DMS 273 (cell line): ENCODE data around the gene SLC12A8.

Experiments
- DNase-seq: peaks from one replicate; lab custom pipeline; 2025; ENCODE audit not compliant: unreplicated experiment; lab: John Stamatoyannopoulos, UW

SLC12A8 gene

DNA sequence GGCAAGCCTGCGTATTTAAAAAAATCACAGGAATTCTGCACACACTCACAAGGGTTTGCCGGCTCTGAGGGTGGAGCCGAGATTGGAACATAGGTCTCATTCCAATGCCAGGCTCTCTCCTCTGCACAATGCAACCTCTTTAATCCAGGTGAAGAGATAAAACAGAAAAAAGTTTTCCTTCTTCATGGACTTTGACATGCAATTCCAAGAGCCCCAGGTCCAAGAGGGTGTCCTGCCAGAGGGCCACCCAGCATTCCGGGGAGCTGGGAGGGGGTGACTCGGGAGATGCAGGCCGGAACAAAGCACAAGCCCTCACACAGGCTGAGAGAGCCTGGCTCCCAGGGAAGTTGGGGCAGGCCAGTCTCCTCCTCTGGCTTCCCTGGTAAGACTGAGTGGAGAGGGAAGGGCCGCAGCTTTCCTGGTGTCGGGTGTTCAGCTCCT is 6.7 kb upstream of the SLC12A8 start:
- DNase-seq = no peak

DNA sequence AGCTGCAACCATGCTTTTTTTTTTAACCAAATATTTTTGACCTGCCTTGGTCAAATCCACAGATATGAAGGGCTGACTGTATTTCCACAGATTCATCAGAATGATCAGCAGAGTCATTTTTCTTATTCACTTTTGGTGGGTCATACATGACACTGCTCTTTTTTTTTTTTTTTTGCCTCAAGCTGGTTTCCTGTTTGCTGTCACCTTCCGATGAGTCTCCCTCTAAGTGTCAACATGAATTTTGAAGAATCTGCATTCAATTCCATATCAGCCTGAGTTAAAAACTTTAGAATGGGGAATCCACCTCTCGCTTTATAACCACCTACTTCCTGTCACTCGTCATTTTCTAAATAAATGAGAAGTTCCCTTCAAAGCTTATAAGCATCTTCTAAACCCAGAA is 2.2 kb upstream of the SLC12A8 start:
- no peak for DNase-seq

DNA sequence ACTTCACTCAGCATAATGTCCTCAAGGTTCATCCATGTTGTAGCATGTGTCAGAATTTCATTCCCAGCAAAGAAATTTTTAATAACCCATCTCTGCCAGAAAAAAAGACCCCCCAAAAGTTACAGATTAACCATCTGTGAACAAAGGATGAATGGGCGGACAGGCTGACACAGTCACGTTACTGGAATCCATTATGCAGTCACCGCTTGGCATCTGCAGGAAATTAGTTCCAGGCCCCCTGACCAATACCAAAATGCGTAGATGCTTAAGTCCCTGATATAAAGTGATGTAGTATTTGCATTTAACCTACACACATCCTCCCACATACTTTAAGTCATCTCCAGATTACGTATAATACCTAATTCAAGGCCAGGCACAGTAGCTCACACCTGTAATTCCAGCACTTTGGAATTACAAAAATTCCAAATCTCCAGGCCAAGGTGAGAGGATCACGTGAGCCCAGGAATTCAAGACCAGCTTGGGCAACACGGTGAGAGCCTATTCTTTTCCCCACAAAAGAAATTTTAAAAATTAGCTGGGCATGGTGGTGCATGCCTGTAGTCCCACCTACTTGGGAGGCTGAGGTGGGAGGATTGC is 1.5 kb upstream of the SLC12A8 start:
- no peak for DNase-seq

DNA sequence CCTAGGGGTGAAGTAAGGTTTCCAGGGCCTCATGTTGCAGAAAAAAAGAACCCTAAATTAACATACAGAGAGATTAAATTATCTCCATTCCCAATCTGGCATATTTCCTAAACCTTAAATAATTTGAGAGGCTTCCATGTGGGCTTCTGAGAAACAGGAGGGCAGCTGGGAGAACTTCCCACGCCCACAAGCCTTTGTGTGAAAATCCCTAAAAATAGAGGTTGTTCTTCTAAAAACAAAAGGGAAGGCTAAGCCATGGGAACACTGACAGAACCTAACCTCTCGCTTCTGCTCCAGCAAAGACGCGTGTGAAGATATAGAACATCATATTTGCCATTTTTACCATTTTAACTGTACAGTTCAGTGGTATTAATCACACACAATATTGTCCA is 812 bp upstream of the SLC12A8 start:
- no peak for DNase-seq

DNA sequence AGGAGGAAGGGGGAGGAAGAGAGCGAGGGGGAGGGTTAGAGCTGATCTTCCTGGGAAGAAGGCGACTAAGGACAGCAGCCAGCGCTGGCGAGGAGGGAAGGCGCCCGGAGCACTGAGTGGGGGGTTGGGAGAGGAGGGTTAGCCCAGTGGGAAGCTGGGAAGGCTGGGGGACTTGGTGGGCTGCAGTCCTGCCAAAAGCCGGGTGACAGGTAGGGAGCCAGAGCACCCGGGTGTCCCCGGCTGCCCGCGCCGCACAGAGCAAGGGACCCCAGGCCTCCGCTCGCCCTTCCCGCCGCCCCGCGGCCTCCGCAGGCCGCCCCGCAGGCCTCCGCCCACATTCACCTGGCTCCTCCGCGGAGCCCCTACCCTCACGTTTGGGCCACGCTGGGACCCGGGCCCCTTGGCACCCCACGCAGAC is 448 bp downstream of the SLC12A8 start:
- peak; percentile 74 for DNase-seq

DNA sequence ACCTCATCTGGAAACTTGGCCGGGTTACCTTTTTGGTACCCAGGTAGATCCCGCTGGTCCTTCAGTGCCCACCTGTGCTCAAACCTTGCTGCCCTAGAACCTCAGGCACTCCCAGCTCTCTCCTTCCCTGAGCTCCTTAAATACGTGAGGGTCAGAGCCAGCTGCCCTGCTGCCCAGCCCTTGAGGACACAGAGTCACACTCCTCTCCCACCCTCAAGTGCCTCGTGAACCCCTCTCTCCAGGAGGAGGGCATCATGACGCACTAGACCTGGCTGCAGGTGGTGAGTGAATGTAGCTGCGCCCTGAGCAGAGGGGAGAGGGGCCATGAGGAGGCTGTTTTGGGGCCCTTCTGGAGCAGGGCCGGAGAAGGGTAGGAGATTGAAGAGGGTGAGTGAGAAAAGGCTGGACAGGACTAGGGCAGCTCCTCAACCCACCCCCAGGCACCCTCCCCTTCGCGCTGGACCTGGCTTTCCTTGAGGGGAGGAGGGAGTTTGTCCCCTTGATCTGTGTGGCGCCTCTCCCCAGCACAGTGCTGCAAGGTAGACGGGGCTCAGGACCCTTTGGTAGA is 941 bp downstream of the SLC12A8 start:
- no peak for DNase-seq

DNA sequence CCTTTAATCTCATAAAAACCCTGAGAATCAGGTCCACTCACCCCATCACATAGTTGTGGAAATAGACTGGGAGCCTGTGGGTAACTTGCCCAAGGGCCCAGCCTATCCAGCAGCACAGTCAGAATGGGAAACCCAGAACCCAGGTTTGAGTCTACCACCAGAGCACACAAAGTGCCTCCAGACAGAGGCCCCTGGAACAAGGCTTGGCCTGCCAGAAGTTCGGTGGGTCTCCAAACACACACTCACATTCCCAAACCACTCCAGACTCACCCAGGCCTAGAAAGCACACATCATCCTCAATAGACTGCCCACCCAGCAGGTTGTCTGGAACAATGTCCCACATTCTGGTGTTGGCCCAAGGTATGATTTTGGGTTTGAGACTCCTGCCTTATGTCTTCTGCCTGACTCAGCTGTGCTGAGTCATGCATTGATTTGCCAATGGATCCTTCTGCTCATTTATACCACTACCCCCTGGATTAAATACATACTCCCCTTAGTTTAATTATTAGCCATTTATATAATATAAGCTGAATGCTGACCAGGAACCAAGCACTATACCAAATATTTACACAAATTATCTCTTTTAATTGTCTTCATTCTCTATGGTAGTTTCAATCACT is 4.5 kb downstream of the SLC12A8 start:
- DNase-seq = peak; percentile 55

DNA sequence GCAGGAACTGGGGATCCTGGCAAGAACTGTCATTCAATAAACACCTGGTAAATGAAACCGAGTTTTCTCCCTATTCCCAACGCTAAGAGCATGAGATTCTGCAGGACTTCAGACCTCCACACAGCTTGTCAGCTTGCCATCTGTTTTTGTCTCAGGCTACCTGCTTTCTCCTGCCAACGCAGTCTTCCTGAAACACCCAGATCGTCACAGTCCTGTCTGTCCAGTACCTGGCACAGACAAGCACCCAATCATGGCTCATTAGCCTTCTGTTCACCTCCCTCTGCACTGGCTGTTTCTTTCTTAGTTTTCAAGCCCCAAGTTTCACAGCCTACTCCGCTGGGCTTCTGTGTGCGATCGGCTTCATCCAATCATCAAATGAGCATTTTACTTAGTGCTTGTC is 5.0 kb downstream of the SLC12A8 start:
- DNase-seq = peak; percentile 71

DNA sequence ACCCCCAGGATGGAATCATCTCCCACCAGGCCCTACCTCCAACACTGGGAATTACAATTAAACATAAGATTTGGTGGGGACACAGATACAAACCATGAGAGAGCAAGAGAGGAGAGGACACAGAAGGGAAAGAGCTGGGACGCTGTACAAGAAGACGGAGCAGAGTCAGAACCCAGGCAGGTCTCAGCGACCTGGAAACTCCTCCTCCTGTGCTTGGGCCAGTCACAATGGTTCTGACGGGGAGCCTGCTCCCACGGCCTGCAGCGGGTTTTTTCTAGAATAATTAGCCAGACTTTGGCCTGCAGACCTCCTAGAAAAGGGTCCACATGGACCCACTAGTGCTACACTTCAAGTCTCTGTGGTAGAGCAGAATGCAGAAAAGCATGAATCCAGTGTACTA is 5.6 kb downstream of the SLC12A8 start:
- no peak for DNase-seq

DNA sequence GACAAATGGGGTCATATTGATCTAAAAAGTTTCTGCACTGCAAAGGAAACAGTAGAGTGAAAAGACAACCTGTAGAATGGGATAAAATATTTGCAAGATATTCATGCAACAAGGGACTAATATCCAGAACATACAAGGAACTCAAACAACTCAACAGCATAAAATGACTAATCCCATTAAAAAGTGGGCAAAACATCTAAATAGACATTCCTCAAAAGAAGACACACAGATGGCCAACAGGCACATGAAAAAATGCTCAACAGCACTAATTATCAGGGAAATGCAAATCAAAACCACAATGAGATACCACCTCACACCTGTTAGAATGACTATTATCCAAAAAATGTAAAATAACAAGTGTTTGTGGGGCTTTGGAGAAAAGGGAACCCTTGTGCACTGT is 8.8 kb downstream of the SLC12A8 start:
- DNase-seq = no peak

DNA sequence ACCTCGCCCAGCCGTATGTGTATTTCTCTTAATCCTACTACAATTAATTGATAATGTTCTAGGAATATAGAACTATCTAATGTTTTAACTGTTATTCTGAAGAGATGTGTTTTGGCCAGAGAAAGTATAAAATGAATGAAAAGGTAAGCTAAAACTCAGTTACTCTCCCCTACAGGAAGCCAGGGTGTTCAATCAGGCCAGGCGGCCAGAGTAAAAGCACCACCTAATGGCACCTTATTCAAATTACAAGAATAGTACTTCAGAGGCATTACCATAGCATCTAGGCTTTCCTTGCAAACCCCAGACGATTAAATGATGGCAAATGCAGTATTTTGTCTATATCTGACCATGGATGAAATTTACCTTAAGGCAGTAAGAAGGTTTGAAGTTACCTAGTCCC is 10.4 kb downstream of the SLC12A8 start:
- peak; percentile 49 for DNase-seq

DNA sequence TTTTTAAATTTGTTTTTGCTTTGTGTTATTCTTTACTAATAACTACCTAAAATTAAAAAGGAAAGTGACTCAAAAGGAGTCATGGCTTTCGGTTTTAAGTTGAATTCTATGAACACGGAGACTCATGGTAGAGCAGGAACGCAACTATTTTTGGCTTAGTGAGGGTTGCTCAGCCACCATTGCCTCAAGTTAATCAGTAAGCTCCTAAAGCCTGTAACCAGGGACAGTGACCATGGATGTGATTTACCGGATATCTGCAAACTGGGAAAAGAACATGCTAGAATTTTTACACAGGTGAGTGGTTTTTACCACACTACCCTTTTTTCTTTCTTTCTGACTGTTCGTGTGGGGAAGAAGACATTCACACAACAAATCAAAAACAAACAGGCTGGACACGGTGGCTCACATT is 11.8 kb downstream of the SLC12A8 start:
- no peak for DNase-seq

DNA sequence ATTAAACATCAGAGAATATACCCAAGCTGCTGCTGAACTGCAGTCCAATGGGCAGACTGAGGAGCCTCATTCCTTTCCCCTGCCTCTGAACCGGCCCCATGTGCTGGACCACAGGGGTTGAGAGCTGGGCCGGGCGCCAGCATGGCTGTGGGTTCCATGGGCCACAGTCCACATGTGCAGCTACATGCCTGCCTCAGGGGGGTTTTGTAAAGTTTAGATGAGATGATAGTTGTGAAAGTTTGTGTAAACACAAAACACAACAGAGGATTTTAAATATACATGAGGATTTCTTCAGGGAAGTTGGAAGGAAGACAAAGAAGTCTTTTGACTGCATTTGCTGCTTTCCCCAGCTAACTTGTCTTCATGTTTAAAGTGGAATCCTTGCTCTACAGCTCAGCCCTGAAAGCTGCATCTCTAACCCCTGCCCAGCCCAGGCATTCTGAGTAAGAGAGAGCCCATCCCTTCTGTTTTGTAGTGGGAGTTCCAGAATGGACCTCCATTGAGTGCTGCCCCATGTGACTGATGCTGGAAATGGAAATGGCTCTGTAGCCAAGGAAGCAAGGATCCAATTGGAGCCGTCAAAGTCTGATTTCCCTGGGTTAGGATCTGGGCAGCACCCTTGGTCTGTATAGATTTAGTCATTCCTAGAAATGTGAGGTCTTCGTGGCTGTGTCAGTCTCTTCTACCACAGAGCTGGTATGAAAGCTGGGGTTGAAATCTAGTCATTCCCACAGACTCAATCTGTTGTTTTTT is 17.5 kb downstream of the SLC12A8 start:
- peak; percentile 28 for DNase-seq

DNA sequence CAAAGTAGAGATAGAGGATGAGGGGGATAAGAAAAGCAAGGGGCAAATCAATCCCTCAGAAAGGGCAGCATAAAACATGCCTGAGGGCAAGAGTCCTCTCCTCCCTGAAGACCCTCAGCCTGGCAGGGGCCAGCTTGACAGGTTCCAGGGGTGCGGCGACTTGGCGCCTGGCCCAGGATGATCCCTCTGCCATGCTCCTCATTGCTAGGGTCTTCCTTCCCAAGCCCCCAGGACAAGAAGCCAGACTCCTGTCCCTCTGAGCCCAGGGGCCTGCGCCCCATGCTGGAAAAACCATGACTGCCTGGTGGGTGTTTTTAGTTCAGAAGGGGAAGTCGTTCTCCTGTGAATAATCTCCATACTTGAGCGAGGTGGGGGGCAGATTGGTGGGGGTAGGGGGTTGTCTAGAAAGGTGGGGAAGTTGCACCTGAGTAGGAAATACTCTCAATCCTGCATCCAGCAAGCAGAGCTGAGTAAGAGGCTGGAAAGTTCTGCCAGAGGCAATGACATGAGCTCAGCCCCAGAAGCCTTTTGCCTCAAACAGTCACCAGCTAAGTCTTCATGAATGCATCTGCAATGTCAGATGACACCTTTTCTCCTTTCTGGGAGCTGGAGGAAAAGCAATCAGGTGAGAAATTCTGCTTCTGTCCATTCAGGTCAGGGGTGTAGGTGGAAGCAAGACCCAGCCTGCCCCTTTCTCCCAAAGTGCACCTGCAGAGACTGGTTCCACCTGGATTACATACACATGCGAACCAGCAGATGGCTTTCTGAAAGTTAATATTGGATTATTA is 18.3 kb downstream of the SLC12A8 start:
- DNase-seq = no peak

DNA sequence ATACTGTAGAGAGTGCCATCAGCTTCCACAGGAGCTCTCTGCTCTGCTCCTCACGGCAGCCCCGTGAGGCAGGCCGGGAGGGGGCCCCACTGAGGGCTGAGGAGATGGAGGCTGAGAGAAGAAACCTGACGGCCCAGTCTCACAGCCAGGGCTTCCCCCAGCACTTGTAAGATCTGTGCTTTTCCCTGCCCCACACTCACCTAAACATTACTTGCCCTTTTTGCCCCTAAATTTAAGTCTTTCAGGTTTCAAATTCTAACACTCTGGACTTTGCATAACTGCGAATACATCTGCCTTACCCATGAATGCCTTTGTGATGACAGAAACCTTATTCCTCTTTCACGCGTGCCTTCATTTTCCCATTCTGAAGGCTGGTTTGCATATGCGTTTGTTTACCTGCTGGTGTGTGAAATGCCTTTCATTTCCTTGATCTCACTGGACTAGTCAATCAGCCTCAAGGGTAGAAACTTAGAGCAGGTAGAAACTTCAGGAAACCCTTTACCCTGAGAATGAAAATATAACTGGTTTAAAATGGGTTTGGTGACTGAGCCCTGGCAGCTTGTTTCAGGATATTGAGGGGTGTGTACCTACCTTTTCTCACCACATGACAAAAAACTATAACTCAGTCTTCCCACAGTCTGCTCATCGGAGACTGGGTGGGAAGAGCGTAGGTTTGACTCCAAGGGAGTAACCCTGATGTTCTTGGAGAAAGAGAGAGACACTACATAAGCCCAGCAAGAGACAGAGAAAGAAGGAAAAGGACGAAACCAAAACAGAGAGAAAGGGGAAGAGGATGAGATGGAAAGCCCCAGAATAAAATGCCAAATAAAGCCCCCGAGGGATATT is 20.1 kb downstream of the SLC12A8 start:
- DNase-seq = no peak

DNA sequence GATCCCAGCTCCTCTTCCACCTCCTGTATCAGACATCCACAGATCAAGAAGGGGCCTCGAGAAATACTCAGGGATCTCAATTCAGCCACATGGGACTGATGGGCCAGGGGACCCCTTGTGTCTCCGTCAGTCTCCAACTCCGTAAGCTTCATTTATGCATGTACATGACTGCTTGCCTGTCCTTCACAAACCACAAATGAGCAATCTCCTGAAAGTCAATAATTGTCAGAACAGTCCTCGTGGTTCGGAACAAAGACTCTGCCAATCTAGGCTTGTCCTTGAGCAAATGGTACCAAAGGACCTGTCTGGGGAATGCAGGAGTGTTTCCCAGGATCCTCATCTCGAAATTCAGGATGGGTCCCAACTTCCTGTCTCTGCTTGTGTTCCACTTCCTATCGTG is 20.8 kb downstream of the SLC12A8 start:
- DNase-seq = no peak

DNA sequence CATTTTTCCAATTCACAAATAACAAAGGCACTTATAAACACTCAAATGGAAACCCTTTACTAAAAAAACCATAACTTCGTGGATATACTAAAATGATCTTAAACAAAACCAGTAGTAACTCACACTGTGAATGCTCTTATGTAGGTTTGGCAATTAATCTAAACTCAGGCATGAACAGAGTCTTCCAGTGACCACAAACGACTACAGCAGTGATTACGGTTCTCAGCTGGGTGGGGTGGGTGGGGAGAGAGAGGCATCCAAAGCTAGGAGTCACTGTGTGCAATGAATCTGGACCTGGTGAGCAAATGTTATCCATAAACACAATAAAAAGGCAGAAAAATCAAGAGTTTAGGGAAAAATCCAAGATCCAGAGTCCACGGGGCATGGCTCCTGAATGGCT is 21.3 kb downstream of the SLC12A8 start:
- DNase-seq = no peak

DNA sequence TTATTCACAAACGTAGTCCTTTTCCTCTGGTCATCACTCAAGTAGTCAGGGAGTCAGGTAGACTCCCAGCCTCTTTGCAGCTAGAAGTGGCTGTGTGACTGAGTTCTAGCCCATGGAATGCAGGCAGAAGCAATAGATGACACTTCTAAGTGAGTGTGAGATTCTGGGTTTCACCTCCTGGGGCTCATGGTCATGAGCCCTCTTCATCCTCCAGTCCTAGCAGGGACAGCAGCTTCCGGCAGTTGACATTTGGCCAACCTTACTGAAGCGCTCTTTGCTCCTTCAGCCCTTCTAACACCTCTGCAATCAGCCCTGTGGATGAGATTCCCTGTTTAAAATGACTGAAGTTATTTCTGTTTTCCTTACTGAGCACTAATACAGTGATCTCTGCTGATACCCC is 21.8 kb downstream of the SLC12A8 start:
- no peak for DNase-seq

DNA sequence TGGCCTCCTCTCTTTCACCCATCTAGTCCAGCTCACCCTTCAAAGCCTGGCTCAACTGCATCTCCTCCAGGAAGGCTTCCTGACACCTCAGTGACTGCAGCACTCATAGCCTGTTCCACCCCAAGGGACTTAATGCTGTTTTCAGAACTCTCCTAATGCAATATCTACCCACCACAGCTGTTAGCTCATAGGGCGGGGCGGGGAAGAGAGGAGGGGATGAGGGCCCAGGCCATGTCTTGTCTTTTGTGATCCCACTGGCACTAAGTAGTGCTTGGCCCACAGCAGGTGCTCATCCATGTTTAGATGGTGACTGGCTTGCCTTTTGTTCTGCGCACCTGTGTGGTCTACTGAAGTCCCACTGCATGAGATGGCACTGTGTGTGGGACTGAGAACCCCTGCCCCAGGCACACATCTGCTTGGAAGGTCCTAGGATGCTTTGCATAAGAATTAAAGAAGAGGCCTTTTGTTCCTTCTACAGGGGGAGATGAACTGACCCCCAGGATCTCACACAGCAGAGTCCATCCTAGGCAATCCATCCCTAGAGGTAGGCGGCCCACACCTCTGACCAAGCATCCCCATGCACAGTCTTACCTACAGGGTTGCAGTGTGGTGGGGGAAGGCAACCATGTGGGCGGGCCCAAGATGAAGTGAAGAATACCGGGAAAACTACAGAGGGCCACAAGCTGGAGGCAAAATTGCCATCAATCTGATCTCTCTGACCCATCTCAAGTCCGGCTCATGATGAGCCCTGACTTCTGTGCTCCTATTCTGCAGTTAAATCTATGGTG is 23.0 kb downstream of the SLC12A8 start:
- DNase-seq = no peak

DNA sequence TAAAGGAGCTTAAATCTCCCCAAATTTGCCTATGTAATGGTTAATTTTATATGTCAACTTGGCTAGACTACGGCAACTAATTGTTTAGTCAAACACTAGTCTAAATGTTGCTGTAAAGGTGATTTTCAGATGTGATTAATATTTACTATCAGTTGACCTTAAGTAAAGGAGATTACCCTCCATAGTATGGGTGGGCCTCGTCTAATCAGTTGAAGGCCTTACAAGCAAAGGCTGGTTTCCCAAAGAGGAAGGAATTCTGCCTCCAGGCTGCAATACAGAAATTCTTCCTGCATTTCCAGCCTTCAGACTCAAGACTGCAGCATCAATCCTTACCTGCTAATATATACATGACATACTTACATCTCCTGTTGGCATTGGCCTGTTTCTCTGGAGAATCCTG is 23.6 kb downstream of the SLC12A8 start:
- no peak for DNase-seq
